HEK293 (cell line): ENCODE measurements around the gene RPP30.
A peak's percentile ranks its signal among the peaks of the same experiment; 100 is the strongest.

ENCODE experiments used
- CTCF ChIA-PET: fragments of 350-600 bp; formaldehyde crosslinking; extraction: SDS; loops from one replicate; lab custom pipeline; 2021; ENCODE audit warnings: antibody characterized with exemption; lab: Yijun Ruan, JAX
- POLR2A ChIA-PET: fragments of 300-600 bp; formaldehyde crosslinking; extraction: SDS; loops from one replicate; lab custom pipeline; 2020; ENCODE audit warnings: antibody characterized with exemption, inconsistent platforms; lab: Yijun Ruan, JAX
- H3K27ac ChIP-seq: fragments of 200-500 bp; sonication (Bioruptor generic); 2 replicates; pipeline ENCODE4 v1.5.1; 2014; ENCODE audit warnings: low read depth, low read length, control low read depth, inconsistent platforms; ENCODE audit errors: extremely low read depth
- H3K36me3 ChIP-seq, 2 experiments: fragments of 200-500 bp in 1 of 2; sonication (Bioruptor generic) in 1 of 2; 1 replicate in 1 of 2; 2 replicates in 1 of 2; pipeline ENCODE4 v1.5.1; 2014 to 2017; ENCODE audit warnings: inconsistent platforms in 2 of 2, low read length in 2 of 2; ENCODE audit not compliant: control insufficient read depth in 2 of 2, insufficient read depth in 1 of 2
- H3K4me1 ChIP-seq: fragments of 200-500 bp; sonication (Bioruptor generic); 2 replicates; pipeline ENCODE4 v1.5.1; 2014; ENCODE audit warnings: mild to moderate bottlenecking, low read length, inconsistent platforms; ENCODE audit not compliant: control insufficient read depth, insufficient read depth
- H3K4me3 ChIP-seq: 2 replicates; pipeline ENCODE4 v1.5.1; 2011; ENCODE audit warnings: low read depth, mild to moderate bottlenecking, control low read depth, low read length, moderate library complexity
- H3K9me3 ChIP-seq: fragments of 200-500 bp; sonication (Bioruptor generic); 2 replicates; pipeline ENCODE4 v1.5.1; 2014; ENCODE audit warnings: low read depth, low read length, inconsistent platforms; ENCODE audit not compliant: control insufficient read depth, insufficient read depth
- CTCF ChIP-seq: fragments of 450-650 bp; formaldehyde crosslinking; IDR thresholded peaks from 2 replicates; pipeline ENCODE4 v1.5.1; 2016; ENCODE audit warnings: missing biosample characterization, missing genetic modification characterization
- ZNF10 ChIP-seq: fragments of 450-650 bp; formaldehyde crosslinking; IDR thresholded peaks from 2 replicates; pipeline ENCODE4 v1.5.1; 2017; ENCODE audit warnings: missing biosample characterization, missing genetic modification characterization
- ZNF521 ChIP-seq: fragments of 450-650 bp; formaldehyde crosslinking; IDR thresholded peaks from 2 replicates; pipeline ENCODE4 v1.5.1; 2017; ENCODE audit warnings: missing biosample characterization, mild to moderate bottlenecking, missing genetic modification characterization
- ZNF654 ChIP-seq: fragments of 450-650 bp; formaldehyde crosslinking; IDR thresholded peaks from 2 replicates; pipeline ENCODE4 v1.5.1; 2016; ENCODE audit warnings: low read depth, missing biosample characterization, missing genetic modification characterization
- ZNF785 ChIP-seq: fragments of 450-650 bp; formaldehyde crosslinking; IDR thresholded peaks from 2 replicates; pipeline ENCODE4 v1.5.1; 2016; ENCODE audit warnings: missing biosample characterization, missing genetic modification characterization
- TF ChIP-seq, protein P1 (sequence below): fragments of 450-650 bp; formaldehyde crosslinking; IDR thresholded peaks from 2 replicates; pipeline ENCODE4 v1.5.1; 2017; ENCODE audit warnings: missing biosample characterization, mild to moderate bottlenecking, missing genetic modification characterization, moderate library complexity
- TF ChIP-seq, protein P2 (sequence below): fragments of 450-650 bp; formaldehyde crosslinking; IDR thresholded peaks from 2 replicates; pipeline ENCODE4 v1.5.1; 2016; ENCODE audit warnings: missing biosample characterization, missing genetic modification characterization
- TF ChIP-seq, protein P3 (sequence below): fragments of 450-650 bp; formaldehyde crosslinking; IDR thresholded peaks from 2 replicates; pipeline ENCODE4 v1.5.1; 2016; ENCODE audit warnings: missing biosample characterization, missing genetic modification characterization
- TF ChIP-seq, protein P4 (sequence below): fragments of 450-650 bp; formaldehyde crosslinking; IDR thresholded peaks from 2 replicates; pipeline ENCODE4 v1.5.1; 2017; ENCODE audit warnings: missing biosample characterization, missing genetic modification characterization

The RPP30 gene

GRCh38 chr10:90860790-90861189 is 11.0 kb upstream of the RPP30 start (continued):
- TF ChIP-seq, protein P1, sequence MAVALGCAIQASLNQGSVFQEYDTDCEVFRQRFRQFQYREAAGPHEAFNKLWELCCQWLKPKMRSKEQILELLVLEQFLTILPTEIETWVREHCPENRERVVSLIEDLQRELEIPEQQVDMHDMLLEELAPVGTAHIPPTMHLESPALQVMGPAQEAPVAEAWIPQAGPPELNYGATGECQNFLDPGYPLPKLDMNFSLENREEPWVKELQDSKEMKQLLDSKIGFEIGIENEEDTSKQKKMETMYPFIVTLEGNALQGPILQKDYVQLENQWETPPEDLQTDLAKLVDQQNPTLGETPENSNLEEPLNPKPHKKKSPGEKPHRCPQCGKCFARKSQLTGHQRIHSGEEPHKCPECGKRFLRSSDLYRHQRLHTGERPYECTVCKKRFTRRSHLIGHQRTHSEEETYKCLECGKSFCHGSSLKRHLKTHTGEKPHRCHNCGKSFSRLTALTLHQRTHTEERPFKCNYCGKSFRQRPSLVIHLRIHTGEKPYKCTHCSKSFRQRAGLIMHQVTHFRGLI, result no peak
- no peak for TF ChIP-seq ZNF521 (tag by site-specific recombination)
- TF ChIP-seq, protein P2, sequence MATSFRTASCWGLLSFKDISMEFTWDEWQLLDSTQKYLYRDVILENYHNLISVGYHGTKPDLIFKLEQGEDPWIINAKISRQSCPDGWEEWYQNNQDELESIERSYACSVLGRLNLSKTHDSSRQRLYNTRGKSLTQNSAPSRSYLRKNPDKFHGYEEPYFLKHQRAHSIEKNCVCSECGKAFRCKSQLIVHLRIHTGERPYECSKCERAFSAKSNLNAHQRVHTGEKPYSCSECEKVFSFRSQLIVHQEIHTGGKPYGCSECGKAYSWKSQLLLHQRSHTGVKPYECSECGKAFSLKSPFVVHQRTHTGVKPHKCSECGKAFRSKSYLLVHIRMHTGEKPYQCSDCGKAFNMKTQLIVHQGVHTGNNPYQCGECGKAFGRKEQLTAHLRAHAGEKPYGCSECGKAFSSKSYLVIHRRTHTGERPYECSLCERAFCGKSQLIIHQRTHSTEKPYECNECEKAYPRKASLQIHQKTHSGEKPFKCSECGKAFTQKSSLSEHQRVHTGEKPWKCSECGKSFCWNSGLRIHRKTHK, result no peak

DNA sequence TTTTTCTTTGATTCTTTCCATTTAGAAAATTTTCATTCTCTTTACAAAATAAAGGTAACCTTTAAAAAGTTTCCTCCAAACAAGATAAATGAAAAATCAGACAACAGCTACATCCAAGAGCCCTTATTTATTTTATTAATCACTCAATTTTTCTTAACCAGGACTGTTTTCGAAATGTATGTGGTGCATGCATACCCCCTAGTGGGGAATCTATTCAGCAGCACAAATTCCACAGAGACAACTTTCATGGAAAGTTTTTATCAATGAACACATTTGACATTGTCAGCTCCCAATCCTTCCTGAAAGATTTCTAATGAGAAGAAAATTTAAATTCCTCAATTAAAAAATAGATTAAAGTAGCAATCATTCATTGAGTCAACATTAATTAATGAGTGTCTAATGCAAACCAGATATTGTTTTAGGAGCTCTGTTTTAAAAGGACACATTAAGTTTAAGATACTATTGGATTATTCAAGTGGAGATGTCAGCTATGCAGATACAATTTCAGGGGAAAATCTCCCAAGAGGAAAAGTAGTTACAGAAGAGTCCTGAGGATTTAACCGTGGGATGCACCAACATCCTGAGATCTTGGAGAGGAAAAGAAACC is 8.8 kb upstream of the RPP30 start:
- ChIA-PET CTCF (interaction anchor here (0.6 to 11.5 kb wide), 16 partner anchors 9 to 1935 kb away, joined by 3 to 199 read pairs (median 4); partner anchors contain the start of gene RPP30), POLR2A (no interaction called here)
- Histone ChIP-seq H3K36me3 (no peaks in the 10 kb centered on the region), H3K4me1 (no peaks in the 10 kb centered on the region), H3K4me3 (no peak overlapping the region), H3K9me3 (no peaks in the 10 kb centered on the region), H3K27ac (no peak overlapping the region)
- TF ChIP-seq ZNF654 (tag by site-specific recombination), result peak; percentile 80
- TF ChIP-seq, protein P3, sequence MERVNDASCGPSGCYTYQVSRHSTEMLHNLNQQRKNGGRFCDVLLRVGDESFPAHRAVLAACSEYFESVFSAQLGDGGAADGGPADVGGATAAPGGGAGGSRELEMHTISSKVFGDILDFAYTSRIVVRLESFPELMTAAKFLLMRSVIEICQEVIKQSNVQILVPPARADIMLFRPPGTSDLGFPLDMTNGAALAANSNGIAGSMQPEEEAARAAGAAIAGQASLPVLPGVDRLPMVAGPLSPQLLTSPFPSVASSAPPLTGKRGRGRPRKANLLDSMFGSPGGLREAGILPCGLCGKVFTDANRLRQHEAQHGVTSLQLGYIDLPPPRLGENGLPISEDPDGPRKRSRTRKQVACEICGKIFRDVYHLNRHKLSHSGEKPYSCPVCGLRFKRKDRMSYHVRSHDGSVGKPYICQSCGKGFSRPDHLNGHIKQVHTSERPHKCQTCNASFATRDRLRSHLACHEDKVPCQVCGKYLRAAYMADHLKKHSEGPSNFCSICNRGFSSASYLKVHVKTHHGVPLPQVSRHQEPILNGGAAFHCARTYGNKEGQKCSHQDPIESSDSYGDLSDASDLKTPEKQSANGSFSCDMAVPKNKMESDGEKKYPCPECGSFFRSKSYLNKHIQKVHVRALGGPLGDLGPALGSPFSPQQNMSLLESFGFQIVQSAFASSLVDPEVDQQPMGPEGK (tag by site-specific recombination), result no peak

- H3K4me1 ChIP-seq, result no peaks in the 10 kb centered on the region
- H3K9me3 ChIP-seq, result peaks cover 3% of the 10 kb centered on the region
- POLR2A ChIA-PET, result no interaction called here
- H3K36me3 ChIP-seq, result no peaks in the 10 kb centered on the region
- no peak overlapping the region for H3K4me3 ChIP-seq
- TF ChIP-seq CTCF (tag by site-specific recombination) (peak; percentile 13; the same call in 1 of the 2 replicates), ZNF785 (tag by site-specific recombination) (no peak)
- H3K27ac ChIP-seq, result no peak overlapping the region
- CTCF ChIA-PET, result interaction anchor here (0.6 to 11.5 kb wide), 19 partner anchors 9 to 1882 kb away, joined by 3 to 199 read pairs (median 4); no protein-coding TSS in a partner anchor
These were observed 6.4 kb upstream of the RPP30 start for GRCh38 chr10:90865401-90865800.

DNA sequence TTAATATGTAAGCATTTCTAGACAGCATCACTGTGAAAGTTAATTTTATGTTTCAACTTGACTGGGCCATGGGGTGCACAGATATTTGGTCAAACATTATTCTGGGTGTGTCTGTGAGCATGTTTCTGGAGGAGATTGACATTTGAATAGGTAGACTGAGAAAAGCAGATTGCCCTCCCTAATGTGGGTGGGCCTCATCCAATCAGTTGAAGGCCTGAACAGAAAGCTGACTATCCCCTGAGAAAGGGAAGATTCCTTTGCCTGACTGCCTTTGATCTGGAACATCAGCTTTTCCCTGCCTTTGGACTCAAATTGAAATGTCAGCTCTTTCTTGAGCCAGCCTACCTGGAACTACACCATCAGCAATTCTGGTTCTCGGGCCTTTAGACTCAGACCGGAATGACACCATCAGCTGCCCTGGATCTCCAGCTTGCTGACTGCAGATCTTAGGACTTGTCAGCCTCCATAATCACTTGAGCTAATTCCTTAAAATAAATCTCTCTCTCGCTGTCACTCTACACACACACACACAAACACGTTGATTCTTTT is 5.7 kb upstream of the RPP30 start:
- H3K36me3 ChIP-seq, result no peaks in the 10 kb centered on the region
- peaks cover 3% of the 10 kb centered on the region for H3K9me3 ChIP-seq
- CTCF ChIA-PET, result interaction anchor here (0.5 to 11.5 kb wide), 17 partner anchors 13 to 1883 kb away, joined by 3 to 199 read pairs (median 4); no protein-coding TSS in a partner anchor
- H3K27ac ChIP-seq, result no peak overlapping the region
- H3K4me1 ChIP-seq, result no peaks in the 10 kb centered on the region
- POLR2A ChIA-PET, result no interaction called here
- H3K4me3 ChIP-seq, result no peak overlapping the region
- TF ChIP-seq, protein P4, sequence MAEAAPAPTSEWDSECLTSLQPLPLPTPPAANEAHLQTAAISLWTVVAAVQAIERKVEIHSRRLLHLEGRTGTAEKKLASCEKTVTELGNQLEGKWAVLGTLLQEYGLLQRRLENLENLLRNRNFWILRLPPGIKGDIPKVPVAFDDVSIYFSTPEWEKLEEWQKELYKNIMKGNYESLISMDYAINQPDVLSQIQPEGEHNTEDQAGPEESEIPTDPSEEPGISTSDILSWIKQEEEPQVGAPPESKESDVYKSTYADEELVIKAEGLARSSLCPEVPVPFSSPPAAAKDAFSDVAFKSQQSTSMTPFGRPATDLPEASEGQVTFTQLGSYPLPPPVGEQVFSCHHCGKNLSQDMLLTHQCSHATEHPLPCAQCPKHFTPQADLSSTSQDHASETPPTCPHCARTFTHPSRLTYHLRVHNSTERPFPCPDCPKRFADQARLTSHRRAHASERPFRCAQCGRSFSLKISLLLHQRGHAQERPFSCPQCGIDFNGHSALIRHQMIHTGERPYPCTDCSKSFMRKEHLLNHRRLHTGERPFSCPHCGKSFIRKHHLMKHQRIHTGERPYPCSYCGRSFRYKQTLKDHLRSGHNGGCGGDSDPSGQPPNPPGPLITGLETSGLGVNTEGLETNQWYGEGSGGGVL (tag by site-specific recombination), result no peak
- TF ChIP-seq ZNF10 (tag by site-specific recombination), result peak; percentile 95
